ENCODE measurements around the gene C10orf143. TPM values are rescaled to one million over a fixed set of nuclear protein-coding genes. Genes with fewer than 3 reads are reported as not detected.

C10orf143 gene
- total RNA-seq, 2 experiments from 2014 or later: 4.3 to 5.8 TPM

DNA sequence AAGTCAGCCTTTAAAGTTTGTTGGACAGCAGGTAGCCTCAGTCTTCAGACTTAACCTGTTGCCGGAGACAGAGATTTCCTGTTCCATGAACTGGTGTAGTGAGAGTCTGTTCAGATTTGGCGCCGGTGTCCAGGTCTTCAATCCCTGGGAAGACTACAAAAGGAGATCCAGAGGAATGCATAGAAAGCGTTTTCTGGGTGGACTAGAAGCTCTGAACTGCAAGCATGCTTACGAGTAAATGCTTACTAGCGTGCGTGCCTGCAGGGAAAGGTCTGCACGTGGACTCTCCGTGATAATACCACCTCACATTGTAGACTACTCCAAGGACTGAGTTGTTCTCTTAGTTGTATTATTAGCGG is 26.4 kb upstream of the C10orf143 start:
- Histone ChIP-seq H3K4me1 (ENCODE audit: insufficient read depth, low read length) (peaks cover 44% of the 10 kb centered on the region), H3K4me3 (ENCODE audit: low read length) (peak overlapping the region; percentile 68), H3K36me3 (ENCODE audit: insufficient read depth, low read length) (no peaks in the 10 kb centered on the region), H3K27ac (ENCODE audit: low read depth in 1 of 2, low read length in 2 of 2) (peak overlapping the region in 1 of 2 donors; percentile 70), H3K9me3 (ENCODE audit: control insufficient read depth in 1 of 2, insufficient read depth in 1 of 2, low read length in 2 of 2) (no peaks in the 10 kb centered on the region), H3K27me3 (ENCODE audit: control insufficient read depth in 1 of 2, insufficient read depth in 2 of 2, low read length in 2 of 2) (no peaks in the 10 kb centered on the region)
- no peak for DNase-seq
- Mint-ChIP-seq H3K27ac (peak overlapping the region; percentile 76), H3K4me1 (ENCODE audit: low read depth) (peaks cover 41% of the 10 kb centered on the region), H3K27me3 (peaks cover under 1% of the 10 kb centered on the region), H3K36me3 (ENCODE audit: low read depth) (peaks cover 8% of the 10 kb centered on the region), H3K9me3 (no peaks in the 10 kb centered on the region), H3K4me3 (peak overlapping the region; percentile 91)
- CTCF ChIA-PET: interaction anchor here (3.7 kb wide), 1 partner anchor 26 kb away, joined by 30 read pairs; the partner anchor contains the start of gene C10orf143
- ATAC-seq (ENCODE audit: poor library complexity): no peak
- POLR2A ChIA-PET: interaction anchor here (6.4 kb wide), 1 partner anchor 26 kb away, joined by 212 read pairs; the partner anchor contains the start of gene C10orf143
- intact Hi-C loops (cut with DNase I, micrococcal nuclease): loop anchor here (2.0 to 10.0 kb wide), 3 partner anchors 35 to 172 kb away; partner anchors contain the start of gene EBF3 (in 1 of the 2)
- no peak for TF ChIP-seq CTCF (IDR thresholded peaks at IDR 0.05)

DNA sequence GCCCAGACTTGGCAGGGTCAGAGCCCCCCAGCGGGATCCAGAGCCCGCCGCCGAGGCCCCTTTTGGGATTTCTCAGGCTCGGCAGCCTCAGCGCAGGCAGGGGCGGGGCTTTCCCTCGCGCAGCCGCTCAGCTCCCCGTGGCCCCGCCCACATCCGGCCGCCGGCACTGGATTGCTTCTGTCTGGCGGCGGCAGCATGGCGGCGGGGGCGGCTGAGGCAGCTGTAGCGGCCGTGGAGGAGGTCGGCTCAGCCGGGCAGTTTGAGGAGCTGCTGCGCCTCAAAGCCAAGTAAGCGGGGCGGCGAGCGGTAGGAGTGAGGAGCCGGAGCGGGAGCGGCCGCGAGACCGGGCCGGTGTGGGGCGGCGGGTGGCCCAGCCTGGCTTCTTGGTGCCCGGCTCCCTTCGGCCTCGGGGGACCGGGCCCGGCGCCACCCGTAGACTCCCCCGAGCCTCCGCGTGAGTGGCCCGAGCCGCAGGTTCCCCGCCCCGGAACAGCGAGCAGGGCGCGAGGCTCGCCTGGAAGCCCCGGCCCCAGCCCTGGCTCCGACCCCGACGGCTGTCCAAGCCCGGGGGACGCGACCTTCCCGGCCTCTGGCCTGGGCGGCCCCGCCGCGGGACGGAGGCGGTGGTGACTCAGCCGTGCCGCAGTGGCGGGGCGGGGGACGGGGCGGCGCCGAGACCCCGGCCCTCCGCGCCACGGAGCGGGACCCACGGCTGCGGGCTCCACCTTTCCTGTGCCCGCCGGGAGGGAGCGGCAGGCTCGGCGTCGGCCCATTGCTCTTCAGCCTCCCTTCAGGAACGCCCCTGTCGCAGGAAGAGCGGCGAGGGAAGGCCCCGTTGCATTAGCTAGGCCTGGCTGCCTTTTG is 25.8 kb upstream of the C10orf143 start, which contains the start of gene GLRX3:
TSS of gene GLRX3 (plus strand) at position 166 of the 864 bp plus-strand sequence. CDS start at position 196, 30 bp downstream.
- H3K4me3 Mint-ChIP-seq: peak within 1 kb of the TSS; percentile 96
- no peaks in the 10 kb centered on the region for H3K27me3 ChIP-seq (ENCODE audit: control insufficient read depth in 1 of 2, insufficient read depth in 2 of 2, low read length in 2 of 2)
- POLR2A ChIA-PET: interaction anchor here (1.0 to 6.4 kb wide), 5 partner anchors 20 to 165 kb away, joined by 3 to 212 read pairs (median 4); partner anchors contain the start of gene C10orf143
- peak within 1 kb of the TSS; percentile 18 to 70 for H3K27ac ChIP-seq (ENCODE audit: low read depth in 1 of 2, low read length in 2 of 2)
- peak within 1 kb of the TSS; percentile 80 for H3K27ac Mint-ChIP-seq
- peaks cover 38% of the 10 kb centered on the region for H3K4me1 ChIP-seq (ENCODE audit: insufficient read depth, low read length)
- no peaks in the 10 kb centered on the region for H3K36me3 ChIP-seq (ENCODE audit: insufficient read depth, low read length)
- peak; percentile 77 to 95 (median 86) for DNase-seq
- peak; percentile 94 for ATAC-seq (ENCODE audit: poor library complexity)
- no peaks in the 10 kb centered on the region for H3K9me3 ChIP-seq (ENCODE audit: control insufficient read depth in 1 of 2, insufficient read depth in 1 of 2, low read length in 2 of 2)
- H3K4me1 Mint-ChIP-seq (ENCODE audit: low read depth): peaks cover 35% of the 10 kb centered on the region
- no peak for TF ChIP-seq CTCF (IDR thresholded peaks at IDR 0.05)
- peak within 1 kb of the TSS; percentile 68 for H3K4me3 ChIP-seq (ENCODE audit: low read length)
- no peaks in the 10 kb centered on the region for H3K9me3 Mint-ChIP-seq
- peaks cover 7% of the 10 kb centered on the region for H3K27me3 Mint-ChIP-seq
- CTCF ChIA-PET: interaction anchor here (3.7 kb wide), 1 partner anchor 26 kb away, joined by 30 read pairs; the partner anchor contains the start of gene C10orf143
- H3K36me3 Mint-ChIP-seq (ENCODE audit: low read depth): peaks cover 2% of the 10 kb centered on the region
- intact Hi-C loops (cut with DNase I, micrococcal nuclease): loop anchor here (1.0 to 10.0 kb wide), 5 partner anchors 26 to 172 kb away; partner anchors contain the start of genes C10orf143 (in 2 of the 2) and EBF3 (in 1 of the 2)

DNA sequence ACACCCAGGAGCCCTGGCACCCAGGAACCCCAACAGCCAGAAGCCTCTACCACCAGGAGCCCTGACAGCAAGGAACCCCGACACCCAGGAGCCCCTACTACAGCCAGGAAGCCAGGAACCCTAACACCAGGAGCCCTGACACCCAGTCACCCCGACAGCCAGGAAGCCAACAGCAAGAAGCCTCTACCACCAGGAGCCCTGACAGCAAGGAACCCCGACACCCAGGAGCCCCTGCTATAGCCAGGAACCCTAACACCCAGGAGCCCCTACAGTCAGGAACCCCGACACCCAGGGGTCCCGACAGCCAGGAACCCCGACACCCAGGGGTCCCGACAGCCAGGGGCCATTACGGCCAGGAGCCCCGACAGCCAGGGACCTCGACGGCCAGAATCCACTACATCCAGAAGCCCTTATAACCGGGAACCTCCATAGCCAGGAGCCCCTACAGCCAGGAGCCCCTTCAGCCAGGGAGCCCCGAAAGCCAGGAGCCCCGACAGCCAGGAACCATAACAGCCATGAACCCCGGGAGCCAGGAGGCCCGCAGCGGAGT is 25.1 kb upstream of the C10orf143 start:
- H3K4me1 Mint-ChIP-seq (ENCODE audit: low read depth): peaks cover 29% of the 10 kb centered on the region
- no peaks in the 10 kb centered on the region for H3K36me3 Mint-ChIP-seq (ENCODE audit: low read depth)
- Histone ChIP-seq H3K27ac (ENCODE audit: low read depth in 1 of 2, low read length in 2 of 2) (peak overlapping the region; percentile 18 to 70), H3K9me3 (ENCODE audit: control insufficient read depth in 1 of 2, insufficient read depth in 1 of 2, low read length in 2 of 2) (no peaks in the 10 kb centered on the region), H3K36me3 (ENCODE audit: insufficient read depth, low read length) (no peaks in the 10 kb centered on the region), H3K4me3 (ENCODE audit: low read length) (peak overlapping the region; percentile 68), H3K27me3 (ENCODE audit: control insufficient read depth in 1 of 2, insufficient read depth in 2 of 2, low read length in 2 of 2) (peaks cover 0 to 3% of the 10 kb centered on the region in 2 experiments), H3K4me1 (ENCODE audit: insufficient read depth, low read length) (peaks cover 35% of the 10 kb centered on the region)
- H3K27me3 Mint-ChIP-seq: peaks cover 14% of the 10 kb centered on the region
- H3K4me3 Mint-ChIP-seq: peak overlapping the region; percentile 96
- peak in 3 of 14 experiments; percentile 8 to 38 (median 34) for DNase-seq
- H3K9me3 Mint-ChIP-seq: no peaks in the 10 kb centered on the region
- TF ChIP-seq CTCF (IDR thresholded peaks at IDR 0.05): no peak
- no peak for ATAC-seq (ENCODE audit: poor library complexity)
- intact Hi-C loops (cut with DNase I, micrococcal nuclease): loop anchor here (1.0 to 10.0 kb wide), 6 partner anchors 25 to 671 kb away; partner anchors contain the start of genes C10orf143 (in 2 of the 2) and EBF3 (in 1 of the 2)
- POLR2A ChIA-PET: interaction anchor here (1.0 to 6.4 kb wide), 5 partner anchors 19 to 165 kb away, joined by 3 to 212 read pairs (median 4); partner anchors contain the start of gene C10orf143
- CTCF ChIA-PET: interaction anchor here (3.7 kb wide), 1 partner anchor 25 kb away, joined by 30 read pairs; the partner anchor contains the start of gene C10orf143
- H3K27ac Mint-ChIP-seq: peak overlapping the region; percentile 80
